Astrocyte of the cerebellum (primary cell): ENCODE data around the gene ARID3B.
"Not testable (repeated sequence)": the region's sequence is repeated elsewhere in the genome, so short reads cannot be mapped to it uniquely, and the experiment has no call there.

ENCODE experiments used
- DNase-seq: peaks from one replicate; pipeline ENCODE4 v3.0.0-alpha.2; 2011; ENCODE audit warnings: low read depth
- H3K4me3 ChIP-seq: 2 replicates; pipeline ENCODE4 v1.5.1; 2011; ENCODE audit warnings: mild to moderate bottlenecking, low read depth, low read length, moderate library complexity
- CTCF ChIP-seq: IDR thresholded peaks from 2 replicates; pipeline ENCODE4 v1.5.1; 2012; ENCODE audit warnings: low read length, low read depth, moderate library complexity, mild to moderate bottlenecking; ENCODE audit errors: missing control alignments
- in situ Hi-C: cut with HindIII; loops from 2 replicates; pipeline ENCODE4 v1.10.0; 2017; ENCODE audit warnings: low sequenced_read_pairs

The ARID3B gene

GRCh38 chr15:74628199-74628598 lies 87.2 kb downstream of the ARID3B start:
- DNase-seq = no peak
- no peak for TF ChIP-seq CTCF
- H3K4me3 ChIP-seq = no peak overlapping the region
- in situ Hi-C loops = no loop called here

- no peak for DNase-seq
- in situ Hi-C loops = no loop called here
- TF ChIP-seq CTCF = no peak
- H3K4me3 ChIP-seq = no peak overlapping the region
Measured at GRCh38 chr15:74628949-74629348, 87.9 kb downstream of the ARID3B start.

DNA sequence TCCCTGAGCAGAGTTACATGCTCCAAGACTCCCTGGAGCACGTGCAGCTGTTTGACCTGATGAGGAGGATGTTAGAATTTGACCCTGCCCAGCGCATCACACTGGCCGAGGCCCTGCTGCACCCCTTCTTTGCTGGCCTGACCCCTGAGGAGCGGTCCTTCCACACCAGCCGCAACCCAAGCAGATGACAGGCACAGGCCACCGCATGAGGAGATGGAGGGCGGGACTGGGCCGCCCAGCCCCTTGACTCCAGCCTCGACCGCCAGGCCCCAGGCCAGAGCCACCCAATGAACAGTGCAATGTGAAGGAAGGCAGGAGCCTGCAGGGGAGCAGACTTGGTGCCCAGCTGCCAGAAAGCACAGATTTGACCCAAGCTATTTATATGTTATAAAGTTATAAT lies 88.7 kb downstream of the ARID3B start:
- not testable (repeated sequence) for H3K4me3 ChIP-seq, DNase-seq
- in situ Hi-C loops = loop anchor here (5.0 to 10.0 kb wide), 3 partner anchors 78 to 255 kb away; no protein-coding TSS in a partner anchor

- in situ Hi-C loops = loop anchor here (5.0 to 10.0 kb wide), 3 partner anchors 77 to 256 kb away; no protein-coding TSS in a partner anchor
- H3K4me3 ChIP-seq = no peak overlapping the region
- TF ChIP-seq CTCF = peak; percentile 21
- DNase-seq = no peak
Measured at GRCh38 chr15:74630284-74631086, 89.5 kb downstream of the ARID3B start.

DNA sequence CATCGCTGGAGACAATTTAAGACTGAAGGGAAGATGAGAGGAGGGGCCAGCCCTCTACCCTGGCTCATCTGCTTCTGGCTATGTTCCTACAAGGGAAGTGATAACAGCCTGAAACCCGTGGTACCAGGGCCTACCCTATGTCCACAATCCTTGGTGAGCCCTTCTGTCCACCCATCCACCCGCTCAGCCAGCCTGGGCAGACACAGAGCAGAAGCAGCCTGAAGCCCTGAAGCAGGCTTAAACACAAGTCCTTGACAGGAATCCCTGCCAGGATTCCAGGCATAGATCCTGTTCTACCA lies 90.0 kb downstream of the ARID3B start:
- DNase-seq = no peak
- in situ Hi-C loops = loop anchor here (5.0 to 10.0 kb wide), 3 partner anchors 76 to 256 kb away; no protein-coding TSS in a partner anchor
- H3K4me3 ChIP-seq = no peak overlapping the region
- TF ChIP-seq CTCF = no peak

DNA sequence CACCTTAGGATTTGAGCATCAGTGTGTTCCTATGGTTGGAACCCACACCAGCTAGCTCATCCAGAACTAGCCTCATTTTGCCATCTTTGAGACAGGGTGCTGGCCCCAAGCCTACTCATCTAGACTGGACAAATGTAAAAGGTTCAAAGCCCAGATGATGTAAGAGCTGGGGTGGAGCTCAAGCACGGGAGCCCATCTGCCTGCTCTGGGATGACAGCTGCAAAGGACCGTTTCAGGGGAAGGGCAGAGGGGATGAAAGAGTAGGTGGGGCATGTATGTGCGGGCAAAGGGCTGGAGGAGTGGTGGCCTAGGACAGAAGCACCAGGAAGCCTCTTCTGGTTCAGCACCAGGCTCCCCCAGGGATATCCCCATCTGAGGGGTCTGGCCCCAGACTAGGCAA lies 90.4 kb downstream of the ARID3B start:
- no peak for DNase-seq
- in situ Hi-C loops = loop anchor here (5.0 to 10.0 kb wide), 3 partner anchors 76 to 257 kb away; no protein-coding TSS in a partner anchor
- TF ChIP-seq CTCF = no peak
- no peak overlapping the region for H3K4me3 ChIP-seq

GRCh38 chr15:74631935-74632560 lies 91.0 kb downstream of the ARID3B start:
- no peak for DNase-seq
- H3K4me3 ChIP-seq = no peak overlapping the region
- peak; percentile 97 for TF ChIP-seq CTCF
- in situ Hi-C loops = loop anchor here (5.0 to 10.0 kb wide), 3 partner anchors 75 to 257 kb away; no protein-coding TSS in a partner anchor
